SK-N-SH treated with all-trans-retinoic acid at 6 μM for 48 hours (cell line): ENCODE results near the gene ACTR3.

ENCODE experiments used
- ATAC-seq: fragments of 200-7000 bp; cut with Tn5 transposase; 3 replicates; pipeline ENCODE4 v1.9.1; 2020; ENCODE audit warnings: mild to moderate bottlenecking, moderate library complexity
- ARNTL ChIP-seq: fragments of 450-650 bp; formaldehyde crosslinking; IDR thresholded peaks from 2 replicates; pipeline ENCODE4 v1.5.0; 2020; ENCODE audit warnings: low read depth, mild to moderate bottlenecking, moderate library complexity, borderline replicate concordance
- BACH2 ChIP-seq: fragments of 250-450 bp; sonication (Bioruptor Pico); IDR thresholded peaks from 2 replicates; pipeline ENCODE4 v1.9.0; 2021; ENCODE audit warnings: mild to moderate bottlenecking, borderline replicate concordance
- CREB5 ChIP-seq: fragments of 250-450 bp; sonication (Bioruptor Pico); IDR thresholded peaks from 2 replicates; pipeline ENCODE4 v1.5.1; 2020; ENCODE audit warnings: low read depth, mild to moderate bottlenecking, moderate library complexity
- CSDC2 ChIP-seq: fragments of 250-450 bp; sonication (Bioruptor Pico); IDR thresholded peaks from 2 replicates; pipeline ENCODE4 v1.5.0; 2020; ENCODE audit warnings: mild to moderate bottlenecking, moderate library complexity
- CSRNP3 ChIP-seq: fragments of 250-450 bp; sonication (Bioruptor Pico); IDR thresholded peaks from 2 replicates; pipeline ENCODE4 v1.5.1; 2021; ENCODE audit warnings: mild to moderate bottlenecking, moderate library complexity
- ESRRG ChIP-seq: fragments of 250-450 bp; sonication (Bioruptor Pico); IDR thresholded peaks from 2 replicates; pipeline ENCODE4 v1.6.1; 2021; ENCODE audit warnings: mild to moderate bottlenecking
- GLIS3 ChIP-seq: fragments of 250-450 bp; sonication (Bioruptor Pico); IDR thresholded peaks from 2 replicates; pipeline ENCODE4 v1.5.0; 2020; ENCODE audit warnings: mild to moderate bottlenecking, moderate library complexity
- ISL1 ChIP-seq: fragments of 250-450 bp; sonication (Bioruptor Pico); IDR thresholded peaks from 2 replicates; pipeline ENCODE4 v2.1.2; 2022; ENCODE audit warnings: mild to moderate bottlenecking, moderate library complexity
- OSR1 ChIP-seq: fragments of 250-450 bp; sonication (Bioruptor Pico); IDR thresholded peaks from 2 replicates; pipeline ENCODE4 v1.8.0; 2022; ENCODE audit warnings: moderate library complexity, mild to moderate bottlenecking, inconsistent platforms
- PATZ1 ChIP-seq: fragments of 250-450 bp; sonication (Bioruptor Pico); IDR thresholded peaks from 2 replicates; pipeline ENCODE4 v1.8.0; 2020; ENCODE audit warnings: mild to moderate bottlenecking, moderate library complexity, borderline replicate concordance
- PPARA ChIP-seq: fragments of 250-450 bp; sonication (Bioruptor Pico); IDR thresholded peaks from 2 replicates; pipeline ENCODE4 v1.5.0; 2020; ENCODE audit warnings: mild to moderate bottlenecking, borderline replicate concordance
- RARB ChIP-seq: fragments of 250-450 bp; sonication (Bioruptor Pico); IDR thresholded peaks from 2 replicates; pipeline ENCODE4 v1.8.0; 2021; ENCODE audit warnings: mild to moderate bottlenecking, moderate library complexity
- TCF4 ChIP-seq: fragments of 250-450 bp; sonication (Bioruptor Pico); IDR thresholded peaks from 2 replicates; pipeline ENCODE4 v1.8.0; 2021; ENCODE audit warnings: mild to moderate bottlenecking, moderate library complexity, borderline replicate concordance
- TOX ChIP-seq: fragments of 250-450 bp; sonication (Bioruptor Pico); IDR thresholded peaks from 2 replicates; pipeline ENCODE4 v1.8.0; 2021; ENCODE audit warnings: mild to moderate bottlenecking, moderate library complexity, borderline replicate concordance
- TSHZ2 ChIP-seq: fragments of 250-450 bp; sonication (Bioruptor Pico); IDR thresholded peaks from 2 replicates; pipeline ENCODE4 v1.5.0; 2020; ENCODE audit warnings: mild to moderate bottlenecking, moderate library complexity
- ZC3H10 ChIP-seq: fragments of 250-450 bp; sonication (Bioruptor Pico); IDR thresholded peaks from 2 replicates; pipeline ENCODE4 v1.5.1; 2021; ENCODE audit warnings: mild to moderate bottlenecking, moderate library complexity
- ZFP3 ChIP-seq: fragments of 250-450 bp; sonication (Bioruptor Pico); IDR thresholded peaks from 2 replicates; pipeline ENCODE4 v1.5.0; 2020; ENCODE audit warnings: mild to moderate bottlenecking, moderate library complexity
- ZFP30 ChIP-seq: fragments of 450-650 bp; formaldehyde crosslinking; IDR thresholded peaks from 2 replicates; pipeline ENCODE4 v1.5.0; 2022; ENCODE audit warnings: mild to moderate bottlenecking, moderate library complexity
- ZNF565 ChIP-seq: fragments of 450-650 bp; formaldehyde crosslinking; conservative IDR thresholded peaks from 2 replicates; pipeline ENCODE4 v1.5.0; 2020; ENCODE audit warnings: low read depth, mild to moderate bottlenecking, moderate library complexity
- ZNF70 ChIP-seq: fragments of 450-650 bp; formaldehyde crosslinking; IDR thresholded peaks from 2 replicates; pipeline ENCODE4 v1.5.0; 2020; ENCODE audit warnings: mild to moderate bottlenecking, moderate library complexity
- ZNF8 ChIP-seq: fragments of 450-650 bp; formaldehyde crosslinking; IDR thresholded peaks from 2 replicates; pipeline ENCODE4 v1.5.0; 2020; ENCODE audit warnings: mild to moderate bottlenecking, moderate library complexity

The ACTR3 gene

GRCh38 chr2:114005110-114005783 lies 115.4 kb downstream of the ACTR3 start (continued):
- TF ChIP-seq CREB5 (CRISPR knock-in tag), result no peak
- TF ChIP-seq ZNF565 (CRISPR knock-in tag), result no peak
- no peak for TF ChIP-seq BACH2 (CRISPR knock-in tag)
- no peak for TF ChIP-seq ZNF8 (CRISPR knock-in tag)
- TF ChIP-seq CSDC2, result no peak
- TF ChIP-seq ZNF70 (CRISPR knock-in tag), result no peak
- TF ChIP-seq GLIS3 (CRISPR knock-in tag), result no peak
- no peak for TF ChIP-seq TCF4 (CRISPR knock-in tag)

- ATAC-seq, result no peak
- TF ChIP-seq TSHZ2, result no peak
- TF ChIP-seq ARNTL (CRISPR knock-in tag), result no peak
- no peak for TF ChIP-seq CSDC2
- no peak for TF ChIP-seq RARB (CRISPR knock-in tag)
- no peak for TF ChIP-seq PATZ1 (CRISPR knock-in tag)
- TF ChIP-seq ESRRG (CRISPR knock-in tag), result no peak
- TF ChIP-seq OSR1 (CRISPR knock-in tag), result no peak
- no peak for TF ChIP-seq CREB5 (CRISPR knock-in tag)
- no peak for TF ChIP-seq BACH2 (CRISPR knock-in tag)
- no peak for TF ChIP-seq TCF4 (CRISPR knock-in tag)
- no peak for TF ChIP-seq TOX (CRISPR knock-in tag)
- TF ChIP-seq ZNF8 (CRISPR knock-in tag), result no peak
- no peak for TF ChIP-seq PPARA (CRISPR knock-in tag)
- no peak for TF ChIP-seq ZFP30 (CRISPR knock-in tag)
- TF ChIP-seq ISL1 (CRISPR knock-in tag), result no peak
Observed at GRCh38 chr2:114006460-114006859, 116.6 kb downstream of the ACTR3 start.

- ATAC-seq, result no peak
- TF ChIP-seq ZFP3 (CRISPR knock-in tag) (no peak), TOX (CRISPR knock-in tag) (no peak), CSDC2 (no peak), ZNF565 (CRISPR knock-in tag) (no peak), CREB5 (CRISPR knock-in tag) (no peak), ZC3H10 (no peak), RARB (CRISPR knock-in tag) (no peak), ZNF8 (CRISPR knock-in tag) (no peak), PATZ1 (CRISPR knock-in tag) (no peak), ZFP30 (CRISPR knock-in tag) (no peak), TSHZ2 (no peak), ESRRG (CRISPR knock-in tag) (no peak), CSRNP3 (CRISPR knock-in tag) (no peak), BACH2 (CRISPR knock-in tag) (no peak)
Observed at GRCh38 chr2:114007436-114007835, 117.5 kb downstream of the ACTR3 start.
